Neural cell (in vitro differentiated cells): ENCODE measurements around the gene ZNF335. TPM values are rescaled to one million over a fixed set of nuclear protein-coding genes. Genes with fewer than 3 reads are reported as not detected.

Experiments
- H2AFZ ChIP-seq: fragments of 200-600, 300-800 bp; sonication (generic), shearing (Covaris generic); 2 replicates; pipeline ENCODE4 v1.6.0; 2014; ENCODE audit warnings: low read depth, mild to moderate bottlenecking, antibody characterized with exemption, low read length, moderate library complexity
- H3F3A ChIP-seq: fragments of 200-600 bp; shearing (Covaris generic); 2 replicates; pipeline ENCODE4 v1.6.1; 2016; ENCODE audit warnings: mild to moderate bottlenecking, moderate library complexity, mixed read lengths, antibody characterized with exemption, low read length; ENCODE audit not compliant: insufficient read depth, poor library complexity, severe bottlenecking
- H3K27ac ChIP-seq: fragments of 200-600, 300-800 bp; sonication (generic), shearing (Covaris generic); 2 replicates; pipeline ENCODE4 v1.5.1; 2014; ENCODE audit warnings: mild to moderate bottlenecking, low read length, moderate library complexity
- H3K27me3 ChIP-seq: fragments of 300-800, 200-600 bp; sonication (generic), shearing (Covaris generic); 2 replicates; pipeline ENCODE4 v1.6.0; 2014; ENCODE audit warnings: mild to moderate bottlenecking, low read depth, low read length, moderate library complexity; ENCODE audit not compliant: insufficient read depth
- H3K36me3 ChIP-seq: fragments of 300-800, 200-600 bp; sonication (generic), shearing (Covaris generic); 2 replicates; pipeline ENCODE4 v1.5.1; 2014; ENCODE audit warnings: mild to moderate bottlenecking, antibody characterized with exemption, low read length, moderate library complexity; ENCODE audit not compliant: insufficient read depth
- H3K4me2 ChIP-seq: fragments of 300-800, 200-600 bp; sonication (generic), shearing (Covaris generic); 2 replicates; pipeline ENCODE4 v1.6.0; 2014; ENCODE audit warnings: mild to moderate bottlenecking, low read length
- H3K4me3 ChIP-seq: fragments of 300-800, 200-600 bp; sonication (generic), shearing (Covaris generic); 2 replicates; pipeline ENCODE4 v1.5.1; 2014; ENCODE audit warnings: mild to moderate bottlenecking, low read length, moderate library complexity
- H3K79me2 ChIP-seq: fragments of 200-600 bp; shearing (Covaris generic); replicated peaks from 2 replicates; pipeline ENCODE4 v1.6.0; 2014; ENCODE audit warnings: mild to moderate bottlenecking, low read length, moderate library complexity; ENCODE audit not compliant: insufficient read depth
- H3K9ac ChIP-seq: fragments of 300-800, 200-600 bp; sonication (generic), shearing (Covaris generic); 2 replicates; pipeline ENCODE4 v1.6.1; 2016; ENCODE audit warnings: mild to moderate bottlenecking, low read length, mixed read lengths
- H3K9me2 ChIP-seq: fragments of 200-600 bp; shearing (Covaris generic); 2 replicates; pipeline ENCODE4 v1.6.1; 2016; ENCODE audit warnings: mild to moderate bottlenecking, low read length, mixed read lengths; ENCODE audit not compliant: insufficient read depth
- H3K9me3 ChIP-seq: fragments of 200-600, 300-800 bp; sonication (generic), shearing (Covaris generic); 2 replicates; pipeline ENCODE4 v1.6.1; 2016; ENCODE audit warnings: mild to moderate bottlenecking, mixed run types, low read length, moderate library complexity, mixed read lengths
- H4K20me1 ChIP-seq: fragments of 200-600 bp; shearing (Covaris generic); 2 replicates; pipeline ENCODE4 v1.6.1; 2016; ENCODE audit warnings: mild to moderate bottlenecking, mixed run types; ENCODE audit not compliant: insufficient read depth
- CTCF ChIP-seq: fragments of 450-650 bp; IDR thresholded peaks from 2 replicates; pipeline ENCODE4 v1.5.1; 2014; ENCODE audit warnings: antibody characterized with exemption, mild to moderate bottlenecking, moderate library complexity; ENCODE audit not compliant: poor library complexity, severe bottlenecking
- EP300 ChIP-seq: fragments of 450-650 bp; conservative IDR thresholded peaks from 2 replicates; pipeline ENCODE4 v1.6.1; 2014; ENCODE audit warnings: antibody characterized with exemption, mild to moderate bottlenecking, moderate library complexity; ENCODE audit not compliant: poor library complexity, severe bottlenecking
- EZH2 ChIP-seq: fragments of 200-600, 300-800 bp; shearing (Covaris generic), sonication (generic); IDR thresholded peaks from 2 replicates; pipeline ENCODE4 v1.6.1; 2014; ENCODE audit warnings: antibody characterized with exemption, low read length, borderline replicate concordance, mild to moderate bottlenecking; ENCODE audit not compliant: insufficient read depth, poor library complexity, severe bottlenecking
- MXI1 ChIP-seq: fragments of 450-650 bp; conservative IDR thresholded peaks from 2 replicates; pipeline ENCODE4 v1.6.1; 2014; ENCODE audit warnings: antibody characterized with exemption, mild to moderate bottlenecking; ENCODE audit not compliant: poor library complexity, severe bottlenecking
- POLR2AphosphoS5 ChIP-seq: IDR thresholded peaks from 2 replicates; pipeline ENCODE4 v1.6.1; 2012
- RAD21 ChIP-seq: fragments of 450-650 bp; conservative IDR thresholded peaks from 2 replicates; pipeline ENCODE4 v1.6.1; 2014; ENCODE audit warnings: antibody characterized with exemption, mild to moderate bottlenecking, moderate library complexity
- REST ChIP-seq: IDR thresholded peaks from 2 replicates; pipeline ENCODE4 v1.6.1; 2012; ENCODE audit warnings: borderline replicate concordance
- SMC3 ChIP-seq: fragments of 450-650 bp; conservative IDR thresholded peaks from 2 replicates; pipeline ENCODE4 v1.6.1; 2014; ENCODE audit warnings: antibody characterized with exemption, mild to moderate bottlenecking, moderate library complexity; ENCODE audit not compliant: poor library complexity
- TAF1 ChIP-seq: IDR thresholded peaks from 2 replicates; pipeline ENCODE4 v1.6.1; 2012; ENCODE audit warnings: low read depth
- polyA plus RNA-seq: library from polyadenylated mRNA; depleted of rRNA; stranded (reverse); fragments of >200 nt; gene quantifications from 2 replicates; pipeline ENCODE4 v1.2.3, GENCODE V29; 2014

Gene ZNF335
- polyA plus RNA-seq, 1 donor from 2014 or later: 12.8 TPM

- TF ChIP-seq TAF1 (no peak), POLR2AphosphoS5 (no peak)
Measured at GRCh38 chr20:46006022-46006705, 34.2 kb upstream of the ZNF335 start (continued).

- H3K4me2 ChIP-seq: no peak overlapping the region
- H3K9me2 ChIP-seq: no peaks in the 10 kb centered on the region
- H3F3A ChIP-seq: no peaks in the 10 kb centered on the region
- H3K36me3 ChIP-seq: no peaks in the 10 kb centered on the region
- no peak overlapping the region for H2AFZ ChIP-seq
- H3K79me2 ChIP-seq: no peaks in the 10 kb centered on the region
- no peaks in the 10 kb centered on the region for H4K20me1 ChIP-seq
- TF ChIP-seq SMC3 (no peak), TAF1 (no peak), RAD21 (no peak), POLR2AphosphoS5 (no peak), MXI1 (no peak), CTCF (no peak)
- H3K9ac ChIP-seq: no peak overlapping the region
- no peaks in the 10 kb centered on the region for H3K27me3 ChIP-seq
- no peaks in the 10 kb centered on the region for H3K9me3 ChIP-seq
- no peak overlapping the region for H3K27ac ChIP-seq
- H3K4me3 ChIP-seq: no peak overlapping the region
Measured at GRCh38 chr20:46004889-46005473, 33.0 kb upstream of the ZNF335 start.

- H2AFZ ChIP-seq: no peak overlapping the region
- H3K27me3 ChIP-seq: no peaks in the 10 kb centered on the region
- no peak overlapping the region for H3K27ac ChIP-seq
- no peaks in the 10 kb centered on the region for H3K36me3 ChIP-seq
- H3K9ac ChIP-seq: no peak overlapping the region
- no peaks in the 10 kb centered on the region for H3F3A ChIP-seq
- H3K4me3 ChIP-seq: no peak overlapping the region
- H3K9me2 ChIP-seq: no peaks in the 10 kb centered on the region
- no peak overlapping the region for H3K4me2 ChIP-seq
- TF ChIP-seq EP300 (no peak), POLR2AphosphoS5 (no peak), TAF1 (no peak), REST (no peak), EZH2 (no peak), SMC3 (no peak), MXI1 (no peak), CTCF (no peak), RAD21 (no peak)
- H3K9me3 ChIP-seq: no peaks in the 10 kb centered on the region
- no peaks in the 10 kb centered on the region for H4K20me1 ChIP-seq
- H3K79me2 ChIP-seq: no peaks in the 10 kb centered on the region
Measured at GRCh38 chr20:46004187-46004586, 32.2 kb upstream of the ZNF335 start.
